Embryonic facial prominence (tissue), 1 donor: ENCODE measurements around the gene NABP2.

Experiments
- DNase-seq: peaks from one replicate; pipeline ENCODE4 v3.0.0-alpha.2; 2016; ENCODE audit errors: extremely low spot score

NABP2 gene

GRCh38 chr12:56213878-56214277, 10.3 kb upstream of the NABP2 start:
- DNase-seq = no peak

GRCh38 chr12:56216461-56216860, 7.7 kb upstream of the NABP2 start:
- DNase-seq = no peak

GRCh38 chr12:56219840-56220239, 4.3 kb upstream of the NABP2 start:
- DNase-seq = no peak

- no peak for DNase-seq
These were observed 3.4 kb upstream of the NABP2 start for GRCh38 chr12:56220611-56221231.

GRCh38 chr12:56221232-56221756, 2.8 kb upstream of the NABP2 start:
- DNase-seq = peak; percentile 83

- peak; percentile 96 for DNase-seq
These were observed 2.2 kb upstream of the NABP2 start, which contains the start of gene RNF41 for GRCh38 chr12:56221757-56222530. TSS of gene RNF41 (minus strand) at chr12:56221922. CDS start at chr12:56214047, 7,875 bp downstream.

GRCh38 chr12:56222531-56222895, 1.6 kb upstream of the NABP2 start:
- DNase-seq = no peak

- no peak for DNase-seq
These were observed 506 bp upstream of the NABP2 start for GRCh38 chr12:56223571-56224101.

GRCh38 chr12:56224954-56225353, 812 bp downstream of the NABP2 start:
- DNase-seq = no peak

- DNase-seq = no peak
These were observed 4.9 kb downstream of the NABP2 start for GRCh38 chr12:56229082-56229481.

GRCh38 chr12:56229916-56230431, 5.8 kb downstream of the NABP2 start, which contains the start of gene SLC39A5:
TSS of gene SLC39A5 (plus strand) at chr12:56230051. CDS start at chr12:56231275, 1,224 bp downstream.
- no peak for DNase-seq

- no peak for DNase-seq
These were observed 6.5 kb downstream of the NABP2 start for GRCh38 chr12:56230432-56231183.

GRCh38 chr12:56231184-56231582, 7.0 kb downstream of the NABP2 start:
- no peak for DNase-seq

- DNase-seq = no peak
These were observed 10.7 kb downstream of the NABP2 start for GRCh38 chr12:56234746-56235436.

GRCh38 chr12:56236091-56236490, 11.9 kb downstream of the NABP2 start:
- no peak for DNase-seq

GRCh38 chr12:56236985-56237384, 12.8 kb downstream of the NABP2 start:
- no peak for DNase-seq

GRCh38 chr12:56237552-56237951, 13.4 kb downstream of the NABP2 start:
- no peak for DNase-seq

GRCh38 chr12:56241424-56242303, 17.5 kb downstream of the NABP2 start:
- no peak for DNase-seq

GRCh38 chr12:56242986-56243385, 18.8 kb downstream of the NABP2 start:
- no peak for DNase-seq

- no peak for DNase-seq
These were observed 19.6 kb downstream of the NABP2 start for GRCh38 chr12:56243731-56244181.
